GM18526 (cell line): ENCODE results near the gene KCNJ6.

Experiments used
- POLR2A ChIP-seq: IDR thresholded peaks from 3 replicates; pipeline ENCODE4 v1.6.1; 2011; ENCODE audit not compliant: insufficient read length; ENCODE audit errors: extremely low read depth

KCNJ6 gene

DNA sequence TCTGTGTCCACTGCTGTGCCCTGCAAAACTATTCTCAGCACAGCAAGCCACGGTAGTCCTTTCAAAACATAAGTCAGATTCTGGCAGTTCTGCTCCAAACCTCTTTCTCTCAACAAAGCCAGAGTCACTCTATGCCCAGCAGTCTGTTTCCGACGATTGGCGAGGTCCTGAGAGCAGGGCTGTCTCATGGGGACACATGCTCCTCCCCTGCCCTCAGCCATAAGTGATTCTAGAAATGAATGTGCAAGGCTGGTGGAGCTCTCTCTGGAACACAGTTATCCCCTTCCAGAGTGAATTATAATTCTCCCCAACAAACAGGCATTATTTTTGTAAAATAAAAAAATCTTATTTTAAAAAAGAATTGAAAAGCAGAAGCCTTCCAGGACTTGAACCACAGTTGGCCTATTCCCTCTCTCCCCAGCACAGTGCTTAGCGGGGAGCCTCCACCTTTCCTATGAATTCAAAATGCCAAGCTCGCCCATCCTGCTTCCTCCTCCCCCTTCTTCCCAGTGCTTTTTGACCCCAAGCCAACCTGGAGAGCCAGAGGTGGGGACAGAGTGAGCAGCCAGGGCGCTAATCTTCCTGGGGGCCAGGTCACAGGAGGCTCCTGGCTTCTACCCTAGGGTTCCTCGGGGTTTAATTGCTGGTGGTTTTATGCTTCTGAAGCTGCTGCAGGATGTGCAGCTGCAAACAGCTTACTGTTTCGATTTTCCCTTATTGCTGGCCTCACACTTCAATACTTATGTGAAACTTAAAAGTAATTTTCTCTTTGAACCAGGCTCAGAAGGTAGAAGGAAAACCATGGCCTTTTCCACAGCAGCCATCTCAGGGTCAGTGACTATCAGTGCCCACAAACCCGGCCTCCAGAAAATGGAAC lies 41.1 kb downstream of the KCNJ6 start:
- TF ChIP-seq POLR2A: no peak

DNA sequence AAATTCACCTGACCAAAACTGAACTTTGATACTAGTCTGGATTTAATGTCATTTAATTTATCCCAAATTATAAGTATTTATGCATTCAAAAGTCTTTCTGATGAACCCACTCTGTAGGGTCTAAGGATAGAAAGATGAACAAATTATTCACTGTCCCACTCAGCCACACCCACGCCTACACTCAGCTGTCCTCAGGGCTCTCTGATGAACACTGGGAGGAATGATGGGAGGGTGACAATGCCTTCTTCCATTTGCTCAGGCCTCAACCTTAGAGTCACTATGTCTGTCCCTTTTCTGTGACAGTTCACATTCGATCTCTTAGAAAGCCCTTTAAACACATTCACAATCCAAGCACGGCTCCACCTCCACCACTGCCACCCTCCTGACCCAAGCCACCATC lies 41.8 kb downstream of the KCNJ6 start:
- TF ChIP-seq POLR2A: no peak

- TF ChIP-seq POLR2A: no peak
Measured at GRCh38 chr21:37873655-37874054, 42.6 kb downstream of the KCNJ6 start.

GRCh38 chr21:37871121-37871862 lies 45.0 kb downstream of the KCNJ6 start:
- no peak for TF ChIP-seq POLR2A

DNA sequence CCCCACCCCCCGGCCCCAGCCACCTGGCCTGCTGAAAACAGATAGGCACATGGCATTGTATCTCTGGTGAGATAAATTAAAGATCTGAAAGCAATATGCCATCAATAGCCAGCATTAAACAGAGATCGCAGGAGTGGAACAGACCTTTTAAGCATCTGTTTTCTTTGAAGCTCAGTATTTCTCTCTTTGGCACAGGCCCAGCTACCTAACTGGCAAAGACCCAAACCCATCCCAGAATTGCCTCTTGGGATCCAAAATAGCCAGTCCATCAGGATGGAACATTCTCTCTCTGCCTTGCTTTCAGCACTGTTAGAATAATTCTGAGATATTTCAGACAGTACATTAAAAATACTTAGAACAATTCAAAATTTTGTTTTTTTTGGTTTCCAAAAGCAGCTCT lies 46.0 kb downstream of the KCNJ6 start:
- no peak for TF ChIP-seq POLR2A

DNA sequence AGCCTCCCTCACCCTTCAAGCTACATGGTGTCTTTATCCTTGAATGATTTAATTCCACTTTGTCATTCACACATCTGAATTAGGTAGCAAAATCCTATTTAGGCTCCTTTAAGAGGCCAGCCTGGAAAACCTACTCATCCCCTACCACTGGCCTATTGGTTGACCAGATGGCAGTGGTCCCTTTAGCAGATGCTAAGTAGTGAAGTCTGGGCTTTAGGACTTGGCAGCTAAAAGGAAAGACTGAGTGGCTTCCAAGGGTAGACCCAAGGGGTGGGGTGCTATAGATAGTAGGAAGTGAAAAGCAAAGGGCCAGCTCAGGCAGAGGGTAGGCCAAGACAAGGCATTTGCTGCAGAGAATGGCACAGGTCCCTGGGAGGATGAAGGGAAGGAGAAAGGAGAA lies 46.6 kb downstream of the KCNJ6 start:
- no peak for TF ChIP-seq POLR2A

DNA sequence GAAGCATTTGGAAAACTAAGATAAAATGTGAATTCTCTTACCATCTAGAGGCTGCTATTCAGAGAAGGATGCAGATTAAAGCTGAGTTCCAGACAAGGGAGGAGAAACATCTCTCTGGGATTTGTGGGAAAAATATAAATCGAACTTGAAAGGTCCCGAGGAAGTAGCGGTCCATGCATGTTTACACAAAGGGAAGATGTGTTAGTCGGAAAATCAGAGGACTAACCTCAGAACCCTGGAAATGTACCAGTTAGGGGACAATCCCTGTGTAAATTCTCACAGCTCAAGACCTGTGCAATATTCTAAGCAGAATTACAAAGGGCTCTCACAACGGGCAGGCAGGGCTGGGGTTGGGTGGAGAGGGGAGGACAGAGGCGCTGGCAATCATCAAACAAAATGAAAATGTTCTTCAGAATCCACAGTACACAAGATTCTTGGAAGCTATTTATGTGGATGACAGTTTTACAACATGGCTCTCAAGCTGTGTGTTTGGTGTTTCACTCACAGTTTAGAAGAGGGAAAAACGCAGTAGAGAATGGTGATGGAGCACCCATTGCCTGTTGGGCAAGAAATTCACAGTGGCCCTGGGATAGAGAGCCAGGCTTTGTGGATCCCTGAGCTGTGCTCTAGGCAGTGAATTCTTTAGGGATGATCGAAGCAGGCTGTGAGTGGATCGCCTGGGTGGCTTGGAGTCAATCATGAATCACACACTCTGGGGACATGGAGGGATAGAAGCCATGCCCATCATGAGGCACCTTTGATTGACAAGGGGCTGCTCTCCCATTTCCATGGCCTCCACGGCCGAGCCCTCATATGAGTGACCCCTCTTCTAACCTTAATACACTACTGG lies 47.6 kb downstream of the KCNJ6 start:
- no peak for TF ChIP-seq POLR2A

- no peak for TF ChIP-seq POLR2A
Measured at GRCh38 chr21:37866027-37866426, 50.2 kb downstream of the KCNJ6 start.

- no peak for TF ChIP-seq POLR2A
Measured at GRCh38 chr21:37865156-37865555, 51.1 kb downstream of the KCNJ6 start.

- no peak for TF ChIP-seq POLR2A
Measured at GRCh38 chr21:37863842-37864241, 52.4 kb downstream of the KCNJ6 start.

DNA sequence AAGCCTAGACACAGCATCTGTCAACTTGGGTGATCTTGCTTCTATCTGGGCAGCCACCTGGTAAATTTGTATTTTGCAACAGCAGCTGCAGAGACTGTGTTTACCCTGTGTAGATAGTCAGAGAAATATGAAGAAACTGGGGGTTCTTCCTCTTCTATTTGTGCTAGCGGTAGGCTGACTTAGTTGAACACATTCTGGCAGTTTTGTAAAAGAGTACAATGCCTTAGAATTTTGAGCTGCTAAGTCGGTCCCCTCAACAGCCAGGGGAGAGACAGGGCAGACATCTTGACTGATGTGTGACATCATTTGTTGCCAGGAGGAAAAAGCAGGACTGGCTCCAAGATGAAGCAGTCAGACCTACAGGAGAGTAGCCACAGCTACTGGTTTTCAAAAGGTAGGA lies 53.7 kb downstream of the KCNJ6 start:
- TF ChIP-seq POLR2A: no peak

GRCh38 chr21:37861561-37861960 lies 54.7 kb downstream of the KCNJ6 start:
- no peak for TF ChIP-seq POLR2A

DNA sequence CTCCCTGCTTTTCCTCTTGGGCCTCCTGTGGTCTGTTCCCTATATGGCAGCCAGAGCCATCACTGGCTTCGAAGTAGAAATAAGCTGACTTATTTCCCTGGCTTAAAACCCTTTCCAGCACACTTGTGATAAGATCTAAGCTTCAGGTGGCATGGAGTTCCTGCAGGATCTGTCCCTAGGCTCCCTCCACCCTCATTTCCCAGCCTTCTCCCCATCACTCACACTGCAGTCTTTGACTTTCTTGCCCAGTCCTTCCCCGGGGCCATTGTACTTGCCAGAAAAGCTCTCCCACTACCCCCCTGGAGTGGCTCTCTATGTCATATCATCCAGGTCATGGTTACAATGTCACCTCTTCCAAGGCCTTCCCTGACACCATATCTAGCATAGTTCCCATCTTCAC lies 55.8 kb downstream of the KCNJ6 start:
- TF ChIP-seq POLR2A: no peak

DNA sequence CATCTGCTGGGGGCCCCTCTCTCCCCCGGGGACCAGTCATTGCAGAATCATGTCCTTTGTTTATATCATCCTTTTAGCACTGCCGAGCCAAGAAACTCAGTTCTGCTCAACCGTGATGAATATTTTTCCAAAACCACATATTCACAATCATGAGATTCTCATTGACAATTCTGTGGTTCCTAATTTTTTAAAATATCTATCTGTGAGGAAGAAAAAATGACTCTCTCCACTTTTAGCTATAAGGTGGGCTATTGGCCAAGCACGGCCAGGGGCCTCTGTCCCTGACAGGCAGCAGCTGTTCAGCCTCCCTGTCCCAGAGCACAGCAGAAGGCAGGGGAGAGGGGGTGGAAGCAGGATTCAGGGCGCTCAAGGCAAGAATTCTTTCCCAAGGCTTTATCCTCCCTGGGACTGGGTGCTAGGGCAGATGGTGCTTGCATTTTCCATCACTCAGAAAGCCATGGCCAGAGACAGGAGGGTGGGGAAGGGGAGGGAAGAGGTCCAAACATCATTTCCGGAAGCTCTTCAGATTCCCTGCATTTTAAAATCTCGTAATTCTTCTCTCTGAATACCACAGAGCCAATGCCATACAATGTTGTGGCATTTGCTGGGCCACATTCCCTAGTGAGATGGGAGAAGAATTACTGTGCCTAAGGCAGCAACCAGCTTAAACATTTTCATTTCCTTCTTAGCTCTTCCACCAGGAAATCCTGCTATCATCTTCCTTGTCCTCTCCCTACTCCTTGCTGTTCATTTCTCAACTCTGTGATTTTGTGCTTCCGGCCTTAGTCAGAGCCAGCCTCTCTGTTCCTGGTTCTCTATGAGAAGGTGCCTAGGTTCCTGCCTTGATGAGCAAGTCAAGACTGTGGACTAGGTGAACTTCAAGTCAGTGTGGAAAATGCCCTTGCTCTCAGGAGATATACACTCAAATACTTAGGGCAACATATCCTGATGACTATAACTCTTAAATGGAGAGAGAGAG lies 60.3 kb downstream of the KCNJ6 start:
- TF ChIP-seq POLR2A: no peak
